Mucosa of gallbladder (tissue), 1 donor: ENCODE measurements around the gene RAB39A. TPM values are rescaled to one million over a fixed set of nuclear protein-coding genes. Genes with fewer than 3 reads are reported as not detected.
A peak's percentile ranks its signal among the peaks of the same experiment; 100 is the strongest.
"Not testable (repeated sequence)": the region's sequence is repeated elsewhere in the genome, so short reads cannot be mapped to it uniquely, and the experiment has no call there.

Experiments
- DNase-seq: peaks from one replicate; pipeline ENCODE4 v3.0.0-alpha.2; 2020; ENCODE audit warnings: low spot score
- total RNA-seq: library from RNA; stranded (reverse); gene quantifications from one replicate; pipeline ENCODE4 v1.2.1, GENCODE V29; 2021
- donor health status: DM: no; HTN: no; CAD: no.

The RAB39A gene, protein sequence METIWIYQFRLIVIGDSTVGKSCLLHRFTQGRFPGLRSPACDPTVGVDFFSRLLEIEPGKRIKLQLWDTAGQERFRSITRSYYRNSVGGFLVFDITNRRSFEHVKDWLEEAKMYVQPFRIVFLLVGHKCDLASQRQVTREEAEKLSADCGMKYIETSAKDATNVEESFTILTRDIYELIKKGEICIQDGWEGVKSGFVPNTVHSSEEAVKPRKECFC
- total RNA-seq, result 1.6 TPM

DNA sequence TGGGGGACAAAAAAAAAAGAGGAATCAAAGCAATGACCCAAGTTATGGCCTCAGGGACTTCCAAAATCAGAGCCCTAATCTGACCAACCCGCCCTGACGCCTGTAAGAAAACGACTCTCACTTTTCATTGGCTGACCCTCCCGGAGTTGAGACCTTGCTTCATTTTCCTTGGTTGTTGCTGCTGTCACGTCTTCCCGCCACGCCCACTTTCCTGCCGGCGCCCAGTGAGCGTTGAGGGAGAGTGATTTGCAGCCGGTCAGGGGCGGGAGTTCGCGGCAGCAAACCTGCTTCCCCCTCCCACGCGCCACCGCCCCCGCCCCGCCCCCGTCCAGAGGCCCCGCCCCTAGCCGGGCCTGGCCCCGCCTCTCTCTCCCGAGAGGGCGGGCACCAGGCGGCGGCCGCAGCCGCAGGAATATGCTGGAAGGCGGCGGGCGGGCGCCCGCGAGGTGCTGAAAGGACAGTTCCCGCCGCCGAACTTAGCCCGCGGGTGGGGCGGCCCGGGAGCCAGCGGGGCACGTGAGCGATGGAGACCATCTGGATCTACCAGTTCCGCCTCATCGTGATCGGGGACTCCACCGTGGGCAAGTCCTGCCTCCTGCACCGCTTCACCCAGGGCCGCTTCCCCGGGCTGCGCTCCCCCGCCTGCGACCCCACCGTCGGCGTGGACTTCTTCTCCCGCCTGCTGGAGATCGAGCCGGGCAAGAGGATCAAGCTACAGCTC, at the start of gene RAB39A:
Gene RAB39A, plus strand, starts transcription at position 403 of the 721 bp plus-strand sequence. Its CDS starts 121 bp downstream, at position 524.
- peak; percentile 90 for DNase-seq

GRCh38 chr11:107881471-107881870, 46.8 kb upstream of the RAB39A start:
- DNase-seq, result not testable (repeated sequence)

DNA sequence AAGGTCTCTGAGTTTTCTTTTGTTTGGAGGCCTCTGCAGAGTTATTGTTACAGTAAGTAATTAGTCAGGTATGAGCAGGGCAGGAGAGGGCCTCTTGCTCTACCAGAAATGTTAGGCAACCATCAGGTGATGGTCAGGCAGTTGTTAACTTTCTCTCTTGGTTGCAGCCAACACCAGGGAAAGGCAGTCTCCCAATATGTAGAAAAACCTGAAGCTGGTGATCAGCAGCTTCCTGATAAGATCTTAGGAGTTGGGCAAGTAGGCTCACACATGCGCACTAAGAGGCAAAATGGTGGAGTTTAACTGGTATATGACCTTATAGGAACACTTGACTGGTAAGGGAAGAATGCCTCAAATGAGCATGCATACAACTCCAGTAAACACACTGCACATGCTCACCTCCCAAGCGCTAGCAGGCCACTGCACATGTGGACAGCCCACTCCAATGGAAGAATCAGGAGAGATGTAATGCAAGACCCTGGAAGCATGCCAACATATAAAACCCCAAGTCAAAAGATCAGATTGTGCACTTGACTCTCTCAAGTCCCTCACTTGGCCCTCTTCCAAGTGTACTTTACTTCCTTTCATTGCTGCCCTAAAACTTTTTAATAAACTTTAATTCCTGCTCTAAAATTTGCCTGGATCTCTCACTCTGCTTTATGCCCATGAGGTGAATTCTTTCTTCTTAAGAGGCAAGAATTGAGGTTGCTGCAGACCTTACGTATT, 46.0 kb upstream of the RAB39A start:
- DNase-seq, result no peak

DNA sequence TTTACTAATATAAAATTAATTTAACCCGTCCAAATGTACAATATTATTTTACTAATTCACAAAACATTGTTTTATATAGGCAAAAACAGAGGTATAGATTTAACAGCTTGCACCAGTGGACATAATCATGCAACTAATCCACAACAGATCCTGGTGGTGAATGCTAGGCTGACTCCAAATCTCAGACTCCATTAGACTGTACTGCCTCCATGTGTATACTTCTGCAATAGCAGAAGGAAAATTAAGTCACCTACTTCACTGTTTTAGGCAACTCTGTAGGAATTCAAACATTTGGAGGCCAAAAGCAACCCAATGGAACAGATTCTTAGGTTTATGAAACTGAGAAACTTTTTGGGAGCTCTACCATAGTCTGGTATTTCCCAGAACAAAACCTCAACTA, 30.0 kb upstream of the RAB39A start:
- no peak for DNase-seq

GRCh38 chr11:107908211-107908610, 20.0 kb upstream of the RAB39A start:
- no peak for DNase-seq

- DNase-seq, result not testable (repeated sequence)
These were observed 15.8 kb upstream of the RAB39A start for GRCh38 chr11:107912415-107912814.

- no peak for DNase-seq
These were observed 13.0 kb upstream of the RAB39A start for GRCh38 chr11:107915229-107915628.

DNA sequence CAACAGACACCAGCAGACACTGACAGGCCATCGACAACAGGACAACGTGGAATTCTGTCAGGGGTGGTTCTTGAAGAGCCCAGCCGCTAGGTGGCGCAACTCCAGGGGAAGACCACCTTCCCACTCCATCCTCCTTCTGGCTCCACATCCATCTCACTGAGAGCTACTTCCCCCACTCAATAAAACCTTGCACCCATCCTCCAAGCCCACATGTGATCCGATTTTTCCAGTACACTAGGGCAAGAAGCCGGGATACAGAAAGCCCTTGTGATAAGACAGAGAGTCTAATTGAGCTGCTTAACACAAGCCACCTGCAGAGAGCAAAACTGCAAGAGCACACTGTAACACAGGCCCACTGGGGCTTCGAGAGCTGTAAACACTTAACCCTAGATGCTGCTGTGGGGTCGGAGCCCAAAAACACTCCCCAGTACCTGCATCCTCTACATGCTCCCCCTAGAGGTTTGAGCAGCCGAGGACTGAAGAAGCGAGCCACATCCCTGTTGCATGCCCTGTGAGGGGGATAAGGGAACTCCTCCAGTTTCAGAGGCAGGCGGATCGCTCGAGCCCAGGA, 11.5 kb upstream of the RAB39A start:
- DNase-seq, result no peak

DNA sequence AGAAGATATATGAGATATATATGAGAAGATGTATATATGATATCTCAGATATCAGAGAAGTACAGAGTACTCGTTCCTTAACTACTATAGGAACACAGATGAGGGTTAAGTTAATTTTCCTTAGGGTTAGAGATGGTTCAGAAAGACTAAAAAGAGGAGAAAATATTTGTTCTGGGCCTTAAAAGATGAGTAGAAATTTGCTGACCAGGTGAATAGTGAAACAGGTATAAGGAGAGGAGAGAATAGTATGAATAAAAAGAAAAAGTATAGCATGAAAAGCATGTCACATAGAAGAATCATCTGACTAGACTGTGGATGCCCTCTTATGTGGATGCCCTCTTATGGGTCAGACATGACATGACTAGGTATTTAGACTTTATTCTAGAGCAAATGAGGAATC, 6.3 kb upstream of the RAB39A start:
- DNase-seq, result no peak

DNA sequence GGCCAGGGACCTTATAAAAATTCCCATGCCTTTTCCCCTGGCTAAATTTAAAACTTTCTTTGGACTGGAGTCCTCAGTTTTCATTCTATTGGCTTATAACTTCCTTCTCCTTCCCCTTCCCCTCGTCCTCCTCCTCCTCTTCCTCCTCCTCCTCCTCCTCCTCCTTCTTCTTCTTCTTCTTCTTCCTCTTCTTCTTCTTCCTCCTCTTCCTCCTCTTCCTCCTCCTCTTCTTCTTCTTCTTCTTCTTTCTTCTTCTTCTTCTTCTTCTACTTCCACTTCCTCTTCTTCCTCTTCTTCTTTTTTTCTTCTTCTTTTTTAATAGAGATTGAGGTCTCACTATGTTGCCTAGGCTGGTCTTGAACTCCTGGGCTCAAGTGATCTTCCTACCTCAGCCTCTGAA, 4.7 kb upstream of the RAB39A start:
- not testable (repeated sequence) for DNase-seq

- no peak for DNase-seq
These were observed 3.9 kb upstream of the RAB39A start for GRCh38 chr11:107924306-107924705.

GRCh38 chr11:107927559-107927958, 689 bp upstream of the RAB39A start:
- DNase-seq, result no peak

- peak; percentile 10 for DNase-seq
These were observed 689 bp downstream of the RAB39A start for GRCh38 chr11:107928767-107929507.

DNA sequence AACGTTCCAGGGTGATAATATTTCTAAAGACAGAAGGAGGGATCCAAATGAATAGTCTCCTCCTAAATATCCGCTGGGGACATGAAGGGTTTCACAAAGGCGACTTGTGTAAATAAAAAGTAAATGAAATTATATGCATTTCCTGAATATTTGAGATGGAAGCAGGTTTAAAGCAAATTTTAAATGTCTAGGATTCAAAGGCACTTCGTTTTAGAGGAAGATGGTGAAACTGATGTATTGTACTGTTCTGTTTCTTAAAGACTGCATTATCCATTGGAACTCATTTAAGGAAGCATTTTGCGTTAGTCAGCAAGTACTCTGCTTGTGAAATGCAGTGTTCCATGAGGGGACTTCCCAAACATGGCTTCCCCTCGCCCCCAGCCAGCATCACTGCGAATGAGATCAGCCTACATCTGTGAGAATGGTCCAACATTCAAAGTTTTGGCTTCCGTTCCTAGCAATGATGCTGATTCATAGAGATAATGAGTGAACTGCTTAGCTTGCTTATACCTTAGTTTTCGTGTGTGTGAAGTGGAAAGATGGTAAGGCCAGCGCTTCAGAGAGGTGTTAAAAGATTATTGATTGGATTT, 1.5 kb downstream of the RAB39A start:
- DNase-seq, result no peak

- no peak for DNase-seq
These were observed 3.0 kb downstream of the RAB39A start for GRCh38 chr11:107931206-107931605.

DNA sequence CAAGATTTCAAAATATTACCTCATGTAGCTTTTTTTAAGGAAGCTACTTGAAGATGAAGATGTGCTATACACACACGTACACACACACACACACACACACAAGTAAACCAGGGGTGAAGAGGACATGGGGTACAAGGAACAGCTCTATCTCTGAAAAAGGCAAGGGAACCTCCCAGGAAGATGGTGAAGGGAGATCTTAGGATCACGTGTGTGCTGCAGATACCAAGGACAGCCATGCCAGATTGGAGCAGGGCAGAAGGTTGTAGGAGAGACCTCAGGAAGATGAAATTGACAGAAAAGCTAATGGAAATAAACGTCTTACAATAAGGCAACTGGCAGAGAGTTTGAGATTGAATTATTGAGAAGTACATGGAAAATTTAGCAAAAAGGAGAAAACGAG, 19.7 kb downstream of the RAB39A start:
- no peak for DNase-seq

GRCh38 chr11:107948328-107948727, 20.1 kb downstream of the RAB39A start:
- not testable (repeated sequence) for DNase-seq

GRCh38 chr11:107951155-107951554, 22.9 kb downstream of the RAB39A start:
- no peak for DNase-seq

- no peak for DNase-seq
These were observed 25.2 kb downstream of the RAB39A start for GRCh38 chr11:107953446-107953845.

GRCh38 chr11:107956543-107956942, 28.3 kb downstream of the RAB39A start:
- no peak for DNase-seq

- DNase-seq, result no peak
These were observed 28.9 kb downstream of the RAB39A start for GRCh38 chr11:107957109-107957588.
